GM12865 (cell line): ENCODE measurements around the gene SHISA4.

Experiments
- DNase-seq: peaks from one replicate; pipeline ENCODE4 v3.0.0; 2010; ENCODE audit warnings: low read depth
- H3K4me3 ChIP-seq: 2 replicates; pipeline ENCODE4 v1.5.1; 2011; ENCODE audit warnings: mild to moderate bottlenecking, low read depth, low read length, control low read depth
- CTCF ChIP-seq: IDR thresholded peaks from 2 replicates; pipeline ENCODE4 v1.5.1; 2011; ENCODE audit warnings: low read length, control low read depth, low read depth, inconsistent platforms; ENCODE audit not compliant: insufficient read depth; ENCODE audit errors: missing control alignments

Gene SHISA4

DNA sequence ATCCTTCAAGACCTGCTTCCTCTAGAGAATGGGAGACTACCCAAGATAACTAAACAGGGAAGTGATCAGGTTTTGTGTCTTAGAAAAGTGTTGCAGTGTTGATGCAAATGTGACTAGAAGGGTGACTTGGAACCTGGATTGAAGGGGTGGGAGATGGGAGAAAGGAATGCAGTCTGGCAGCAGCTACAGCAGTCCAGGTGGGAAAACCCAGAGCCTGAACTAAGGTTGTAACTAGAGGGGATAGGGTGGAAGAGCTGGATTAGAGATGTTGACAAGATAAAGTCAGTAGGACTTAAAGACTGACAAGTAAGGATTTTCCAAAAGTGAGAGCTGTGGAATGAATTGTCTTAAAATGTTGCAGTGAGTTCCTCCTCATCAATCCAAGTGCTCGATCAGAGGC, 7.1 kb upstream of the SHISA4 start:
- no peak for TF ChIP-seq CTCF
- DNase-seq: no peak
- no peak overlapping the region for H3K4me3 ChIP-seq

GRCh38 chr1:201882665-201883132, 6.0 kb upstream of the SHISA4 start:
- peak; percentile 18 for TF ChIP-seq CTCF
- peak; percentile 47 for DNase-seq

GRCh38 chr1:201883266-201883665, 5.4 kb upstream of the SHISA4 start:
- no peak for TF ChIP-seq CTCF
- DNase-seq: no peak
- no peak overlapping the region for H3K4me3 ChIP-seq

More at GRCh38 chr1:201882665-201883132, 6.0 kb upstream of the SHISA4 start:
- no peak overlapping the region for H3K4me3 ChIP-seq

- peak; percentile 10 for DNase-seq
- no peak for TF ChIP-seq CTCF
- H3K4me3 ChIP-seq: no peak overlapping the region
Observed at GRCh38 chr1:201883786-201884185, 4.9 kb upstream of the SHISA4 start.

DNA sequence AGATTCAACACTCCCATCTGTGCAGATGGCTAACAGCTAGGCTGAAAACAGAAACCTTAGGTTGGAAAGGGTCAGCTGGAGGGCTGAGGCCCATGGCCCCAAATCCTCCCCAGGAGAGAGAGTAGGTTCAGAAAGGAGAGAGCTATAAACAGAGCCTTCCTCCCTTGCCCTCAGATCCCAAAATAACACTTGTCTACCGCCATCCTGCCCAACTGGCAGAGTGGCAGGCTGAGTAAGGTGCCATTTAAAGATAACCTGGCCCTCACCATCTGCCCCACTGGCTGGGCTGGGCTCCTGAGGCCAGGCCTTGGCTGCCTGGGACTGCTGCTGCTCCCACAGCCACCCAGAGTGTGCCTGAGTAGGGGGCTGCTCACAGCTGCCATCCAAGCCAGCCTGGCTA, 4.3 kb upstream of the SHISA4 start:
- TF ChIP-seq CTCF: no peak
- H3K4me3 ChIP-seq: no peak overlapping the region
- DNase-seq: no peak

DNA sequence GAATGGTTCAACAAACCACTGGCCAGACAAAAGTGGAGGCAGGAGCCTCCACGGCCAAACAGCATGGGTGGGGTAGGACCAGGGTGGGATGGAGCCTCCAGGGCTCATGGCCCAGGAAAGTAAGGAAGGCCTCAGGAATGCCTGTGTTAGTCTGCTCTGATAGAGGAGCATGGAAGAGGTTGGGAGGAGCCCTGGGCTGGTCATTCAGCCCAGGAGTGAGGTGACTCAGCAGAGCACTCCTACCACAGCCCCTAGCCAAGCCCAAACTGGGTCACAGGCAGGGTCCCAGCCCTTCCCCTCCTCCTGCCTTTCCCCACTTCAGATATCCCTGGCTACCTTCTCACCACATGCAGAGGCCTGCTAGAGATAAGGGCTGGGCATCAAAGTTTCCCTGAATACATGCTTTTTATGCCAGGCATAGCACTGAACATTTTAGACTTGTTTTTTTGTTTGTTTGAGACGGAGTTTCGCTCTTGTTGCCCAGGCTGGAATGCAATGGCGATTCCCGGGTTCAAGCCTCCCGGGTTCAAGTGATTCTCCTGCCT, 3.1 kb upstream of the SHISA4 start:
- no peak for DNase-seq
- TF ChIP-seq CTCF: no peak
- H3K4me3 ChIP-seq: no peak overlapping the region

GRCh38 chr1:201886103-201886885, 2.4 kb upstream of the SHISA4 start:
- no peak for DNase-seq
- H3K4me3 ChIP-seq: no peak overlapping the region
- no peak for TF ChIP-seq CTCF
